HepG2 (cell line): ENCODE data around the gene SEMA4C. TPM values are rescaled to one million over a fixed set of nuclear protein-coding genes. Genes with fewer than 3 reads are reported as not detected.
A peak's percentile ranks its signal among the peaks of the same experiment; 100 is the strongest.

Experiments used
- ATF1 ChIP-seq: IDR thresholded peaks from 2 replicates; pipeline ENCODE4 v1.6.1; 2016; ENCODE audit warnings: mild to moderate bottlenecking, control low read depth
- ATF5 ChIP-seq: sonication (generic); formaldehyde crosslinking; IDR thresholded peaks from 2 replicates; pipeline ENCODE4 v1.4.0; 2020; ENCODE audit warnings: mild to moderate bottlenecking, low read depth, missing genetic modification reagents
- DPF2 ChIP-seq: sonication (generic); formaldehyde crosslinking; IDR thresholded peaks from 2 replicates; pipeline ENCODE4 v1.4.0; 2020; ENCODE audit warnings: mild to moderate bottlenecking, low read depth, missing genetic modification reagents, borderline replicate concordance
- DR1 ChIP-seq: sonication (generic); formaldehyde crosslinking; IDR thresholded peaks from 2 replicates; pipeline ENCODE4 v1.8.0; 2021; ENCODE audit warnings: mild to moderate bottlenecking, missing genetic modification reagents, inconsistent platforms
- KDM5A ChIP-seq: fragments of 200-600 bp; sonication (generic); IDR thresholded peaks from 2 replicates; pipeline ENCODE4 v1.7.0; 2018; ENCODE audit warnings: antibody characterized with exemption, mild to moderate bottlenecking, low read length, borderline replicate concordance
- KMT2A ChIP-seq: sonication (generic); formaldehyde crosslinking; IDR thresholded peaks from 2 replicates; pipeline ENCODE4 v1.4.0; 2020; ENCODE audit warnings: missing genetic modification reagents
- NPAS2 ChIP-seq: sonication (generic); formaldehyde crosslinking; IDR thresholded peaks from 2 replicates; pipeline ENCODE4 v1.8.0; 2022; ENCODE audit warnings: mild to moderate bottlenecking, missing genetic modification reagents, borderline replicate concordance
- PHF8 ChIP-seq: sonication (generic); formaldehyde crosslinking; IDR thresholded peaks from 2 replicates; pipeline ENCODE4 v1.5.0; 2020; ENCODE audit warnings: missing genetic modification reagents
- RFX3 ChIP-seq: IDR thresholded peaks from 2 replicates; pipeline ENCODE4 v1.6.1; 2016; ENCODE audit warnings: missing biosample characterization, missing genetic modification reagents
- SP5 ChIP-seq: IDR thresholded peaks from 2 replicates; pipeline ENCODE4 v1.6.1; 2016; ENCODE audit warnings: low read depth, borderline replicate concordance
- ZNF678 ChIP-seq: sonication (generic); formaldehyde crosslinking; IDR thresholded peaks from 2 replicates; pipeline ENCODE4 v1.4.0; 2020; ENCODE audit warnings: mild to moderate bottlenecking, missing genetic modification reagents
- ZNF776 ChIP-seq: sonication (generic); formaldehyde crosslinking; IDR thresholded peaks from 2 replicates; pipeline ENCODE4 v1.4.0; 2020; ENCODE audit warnings: mild to moderate bottlenecking, missing genetic modification reagents
- polyA plus RNA-seq, 8 experiments: library from polyadenylated mRNA; depleted of rRNA in 3 of 8; stranded (reverse) in 7 of 8; unstranded in 1 of 8; fragments of >200 nt; fragmentation: Illumina TruSeq in 4 of 8; extraction: Trizol in 4 of 8; gene quantifications; 2 replicates each; pipeline versions ENCODE4 v1.2.1 to v1.2.3, GENCODE V29; 2011 to 2016; ENCODE audit warnings: low read depth in 4 of 8, missing spikeins in 1 of 8, mixed read lengths in 1 of 8; ENCODE audit not compliant: insufficient read depth in 1 of 8
- total RNA-seq, 5 experiments: library from RNA; depleted of rRNA; stranded (reverse); fragments of >200 nt; fragmentation: Illumina TruSeq; extraction: Trizol; gene quantifications; 2 replicates each; pipeline ENCODE4 v1.2.3, GENCODE V29; 2016; ENCODE audit warnings: low read depth in 1 of 5
- TF ChIP-seq, protein P1 (sequence below), 2 experiments: sonication (generic) in 1 of 2; formaldehyde crosslinking in 1 of 2; IDR thresholded peaks; 2 replicates each; pipeline versions ENCODE4 v1.4.0 to v1.6.1; 2016 to 2020; ENCODE audit warnings: borderline replicate concordance in 1 of 2, low read depth in 1 of 2, mild to moderate bottlenecking in 1 of 2, missing genetic modification reagents in 1 of 2
- TF ChIP-seq, protein P2 (sequence below): sonication (generic); formaldehyde crosslinking; IDR thresholded peaks from 2 replicates; pipeline ENCODE4 v1.4.0; 2020; ENCODE audit warnings: missing genetic modification reagents
- TF ChIP-seq, protein P3 (sequence below): sonication (generic); formaldehyde crosslinking; IDR thresholded peaks from 2 replicates; pipeline ENCODE4 v1.5.0; 2020; ENCODE audit warnings: missing genetic modification reagents
- TF ChIP-seq, protein P4 (sequence below): sonication (generic); formaldehyde crosslinking; IDR thresholded peaks from 2 replicates; pipeline ENCODE4 v1.4.0; 2020; ENCODE audit warnings: low read depth, missing genetic modification reagents

The SEMA4C gene
- total and polyA plus RNA-seq, 2 of the 13 experiments (the other 11 are each of a cell fraction or from before 2014, with no cell fraction given): 25.9 to 46.6 TPM

DNA sequence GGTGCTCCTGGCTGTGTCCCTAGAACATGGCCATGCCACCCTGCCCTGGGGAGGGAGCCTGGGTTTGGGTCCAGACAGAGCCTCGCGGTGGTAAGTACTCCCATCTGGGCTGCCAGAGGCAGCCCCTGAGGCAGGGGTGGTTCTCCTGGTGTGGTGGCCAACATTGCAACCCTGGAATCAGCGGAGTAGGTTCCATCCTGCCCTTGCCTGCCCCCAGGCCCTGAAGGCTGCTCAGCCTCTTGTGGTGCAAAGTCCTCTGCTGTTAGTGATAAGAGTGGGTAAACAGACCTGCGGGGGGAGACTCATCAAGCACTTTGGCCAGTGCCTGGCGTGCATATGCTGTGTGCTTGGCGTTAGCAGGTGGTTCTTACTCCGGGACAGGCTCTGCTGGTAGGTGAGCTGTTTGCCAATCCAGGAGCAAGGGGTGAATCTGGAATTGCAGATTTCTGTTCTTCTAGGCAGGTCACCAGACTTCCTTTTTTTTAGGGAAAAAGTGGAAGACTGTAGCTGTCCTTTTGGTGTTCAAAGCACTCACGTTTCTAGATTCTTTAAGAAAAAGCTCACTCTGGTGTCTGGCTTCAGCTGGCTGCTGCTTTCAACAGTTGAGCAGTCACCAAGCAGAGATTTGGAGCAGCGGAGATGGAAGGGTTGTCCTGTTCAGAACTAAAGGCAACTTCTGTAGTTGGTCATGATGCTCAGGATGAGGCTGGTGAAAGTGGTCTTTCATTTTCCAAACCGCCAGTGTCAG is 50.6 kb downstream of the SEMA4C start (continued):
- TF ChIP-seq, protein P1, sequence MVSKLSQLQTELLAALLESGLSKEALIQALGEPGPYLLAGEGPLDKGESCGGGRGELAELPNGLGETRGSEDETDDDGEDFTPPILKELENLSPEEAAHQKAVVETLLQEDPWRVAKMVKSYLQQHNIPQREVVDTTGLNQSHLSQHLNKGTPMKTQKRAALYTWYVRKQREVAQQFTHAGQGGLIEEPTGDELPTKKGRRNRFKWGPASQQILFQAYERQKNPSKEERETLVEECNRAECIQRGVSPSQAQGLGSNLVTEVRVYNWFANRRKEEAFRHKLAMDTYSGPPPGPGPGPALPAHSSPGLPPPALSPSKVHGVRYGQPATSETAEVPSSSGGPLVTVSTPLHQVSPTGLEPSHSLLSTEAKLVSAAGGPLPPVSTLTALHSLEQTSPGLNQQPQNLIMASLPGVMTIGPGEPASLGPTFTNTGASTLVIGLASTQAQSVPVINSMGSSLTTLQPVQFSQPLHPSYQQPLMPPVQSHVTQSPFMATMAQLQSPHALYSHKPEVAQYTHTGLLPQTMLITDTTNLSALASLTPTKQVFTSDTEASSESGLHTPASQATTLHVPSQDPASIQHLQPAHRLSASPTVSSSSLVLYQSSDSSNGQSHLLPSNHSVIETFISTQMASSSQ (IDR thresholded peaks at IDR 0.05; ENCODE audit: low read depth): peak; percentile 50; the same call in 1 of the 2 replicates
- TF ChIP-seq, protein P1 (CRISPR knock-in tag; IDR thresholded peaks at IDR 0.05; ENCODE audit: borderline replicate concordance): peak; percentile 89; the same call in 1 of the 2 replicates
- TF ChIP-seq DPF2 (CRISPR knock-in tag) (peak; percentile 98), DR1 (CRISPR knock-in tag) (peak; percentile 55; the same call in 1 of the 2 replicates), ATF5 (CRISPR knock-in tag) (no peak), ZNF678 (CRISPR knock-in tag) (no peak), SP5 (CRISPR knock-in tag) (peak; percentile 81), PHF8 (CRISPR knock-in tag) (peak; percentile 73), ZNF776 (no peak), NPAS2 (CRISPR knock-in tag) (no peak), KDM5A (peak; percentile 44; the same call in 1 of the 2 replicates), KMT2A (CRISPR knock-in tag) (peak; percentile 94), RFX3 (CRISPR knock-in tag) (no peak), ATF1 (no peak)
- TF ChIP-seq, protein P2, sequence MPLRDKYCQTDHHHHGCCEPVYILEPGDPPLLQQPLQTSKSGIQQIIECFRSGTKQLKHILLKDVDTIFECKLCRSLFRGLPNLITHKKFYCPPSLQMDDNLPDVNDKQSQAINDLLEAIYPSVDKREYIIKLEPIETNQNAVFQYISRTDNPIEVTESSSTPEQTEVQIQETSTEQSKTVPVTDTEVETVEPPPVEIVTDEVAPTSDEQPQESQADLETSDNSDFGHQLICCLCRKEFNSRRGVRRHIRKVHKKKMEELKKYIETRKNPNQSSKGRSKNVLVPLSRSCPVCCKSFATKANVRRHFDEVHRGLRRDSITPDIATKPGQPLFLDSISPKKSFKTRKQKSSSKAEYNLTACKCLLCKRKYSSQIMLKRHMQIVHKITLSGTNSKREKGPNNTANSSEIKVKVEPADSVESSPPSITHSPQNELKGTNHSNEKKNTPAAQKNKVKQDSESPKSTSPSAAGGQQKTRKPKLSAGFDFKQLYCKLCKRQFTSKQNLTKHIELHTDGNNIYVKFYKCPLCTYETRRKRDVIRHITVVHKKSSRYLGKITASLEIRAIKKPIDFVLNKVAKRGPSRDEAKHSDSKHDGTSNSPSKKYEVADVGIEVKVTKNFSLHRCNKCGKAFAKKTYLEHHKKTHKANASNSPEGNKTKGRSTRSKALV: peak; percentile 95
- TF ChIP-seq, protein P3, sequence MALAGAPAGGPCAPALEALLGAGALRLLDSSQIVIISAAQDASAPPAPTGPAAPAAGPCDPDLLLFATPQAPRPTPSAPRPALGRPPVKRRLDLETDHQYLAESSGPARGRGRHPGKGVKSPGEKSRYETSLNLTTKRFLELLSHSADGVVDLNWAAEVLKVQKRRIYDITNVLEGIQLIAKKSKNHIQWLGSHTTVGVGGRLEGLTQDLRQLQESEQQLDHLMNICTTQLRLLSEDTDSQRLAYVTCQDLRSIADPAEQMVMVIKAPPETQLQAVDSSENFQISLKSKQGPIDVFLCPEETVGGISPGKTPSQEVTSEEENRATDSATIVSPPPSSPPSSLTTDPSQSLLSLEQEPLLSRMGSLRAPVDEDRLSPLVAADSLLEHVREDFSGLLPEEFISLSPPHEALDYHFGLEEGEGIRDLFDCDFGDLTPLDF (CRISPR knock-in tag): no peak
- TF ChIP-seq, protein P4, sequence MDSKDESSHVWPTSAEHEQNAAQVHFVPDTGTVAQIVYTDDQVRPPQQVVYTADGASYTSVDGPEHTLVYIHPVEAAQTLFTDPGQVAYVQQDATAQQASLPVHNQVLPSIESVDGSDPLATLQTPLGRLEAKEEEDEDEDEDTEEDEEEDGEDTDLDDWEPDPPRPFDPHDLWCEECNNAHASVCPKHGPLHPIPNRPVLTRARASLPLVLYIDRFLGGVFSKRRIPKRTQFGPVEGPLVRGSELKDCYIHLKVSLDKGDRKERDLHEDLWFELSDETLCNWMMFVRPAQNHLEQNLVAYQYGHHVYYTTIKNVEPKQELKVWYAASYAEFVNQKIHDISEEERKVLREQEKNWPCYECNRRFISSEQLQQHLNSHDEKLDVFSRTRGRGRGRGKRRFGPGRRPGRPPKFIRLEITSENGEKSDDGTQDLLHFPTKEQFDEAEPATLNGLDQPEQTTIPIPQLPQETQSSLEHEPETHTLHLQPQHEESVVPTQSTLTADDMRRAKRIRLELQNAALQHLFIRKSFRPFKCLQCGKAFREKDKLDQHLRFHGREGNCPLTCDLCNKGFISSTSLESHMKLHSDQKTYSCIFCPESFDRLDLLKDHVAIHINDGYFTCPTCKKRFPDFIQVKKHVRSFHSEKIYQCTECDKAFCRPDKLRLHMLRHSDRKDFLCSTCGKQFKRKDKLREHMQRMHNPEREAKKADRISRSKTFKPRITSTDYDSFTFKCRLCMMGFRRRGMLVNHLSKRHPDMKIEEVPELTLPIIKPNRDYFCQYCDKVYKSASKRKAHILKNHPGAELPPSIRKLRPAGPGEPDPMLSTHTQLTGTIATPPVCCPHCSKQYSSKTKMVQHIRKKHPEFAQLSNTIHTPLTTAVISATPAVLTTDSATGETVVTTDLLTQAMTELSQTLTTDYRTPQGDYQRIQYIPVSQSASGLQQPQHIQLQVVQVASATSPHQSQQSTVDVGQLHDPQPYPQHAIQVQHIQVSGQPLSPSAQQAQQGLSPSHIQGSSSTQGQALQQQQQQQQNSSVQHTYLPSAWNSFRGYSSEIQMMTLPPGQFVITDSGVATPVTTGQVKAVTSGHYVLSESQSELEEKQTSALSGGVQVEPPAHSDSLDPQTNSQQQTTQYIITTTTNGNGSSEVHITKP: peak; percentile 93
